ENCODE results near the gene EID2. TPM values are rescaled to one million over a fixed set of nuclear protein-coding genes. Genes with fewer than 3 reads are reported as not detected.
A peak's percentile ranks its signal among the peaks of the same experiment; 100 is the strongest.

The EID2 gene
- total RNA-seq, 1 donor from 2014 or later: 13.5 TPM

GRCh38 chr19:39509233-39509632, 30.7 kb downstream of the EID2 start:
- Histone ChIP-seq H3K4me1 (peaks cover 7% of the 10 kb centered on the region), H3K4me3 (no peak overlapping the region), H3K36me3 (no peaks in the 10 kb centered on the region), H3K27me3 (peaks cover 8% of the 10 kb centered on the region), H3K27ac (no peak overlapping the region), H3K9me3 (no peaks in the 10 kb centered on the region)
- TF ChIP-seq POLR2AphosphoS5 (IDR thresholded peaks at IDR 0.05; ENCODE audit: insufficient read depth in 1 of 2, low read depth in 1 of 2): no peak
- no peak for TF ChIP-seq CTCF (IDR thresholded peaks at IDR 0.05)
- intact Hi-C loops (cut with DNase I): no loop called here
- DNase-seq (ENCODE audit: extremely low spot score in 2 of 2): no peak

DNA sequence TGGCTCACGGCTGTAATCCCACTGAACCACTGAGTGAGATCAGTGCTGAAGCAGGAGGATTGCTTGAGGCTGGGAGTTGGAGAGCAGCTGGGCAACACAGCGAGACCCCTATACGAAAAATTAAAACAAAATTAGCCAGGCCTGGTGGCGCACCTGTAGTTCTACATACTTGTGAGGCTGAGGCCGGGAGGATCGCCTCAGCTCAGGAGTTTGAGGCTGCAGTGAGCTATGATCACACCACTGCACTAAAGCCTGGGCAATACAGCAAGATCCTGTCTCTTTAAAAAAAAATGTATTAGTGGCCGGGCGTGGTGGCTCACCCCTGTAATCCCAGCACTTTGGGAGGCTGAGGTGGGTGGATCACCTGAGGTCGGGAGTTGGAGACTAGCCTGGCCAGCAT, 31.3 kb downstream of the EID2 start:
- H3K36me3 ChIP-seq: no peaks in the 10 kb centered on the region
- intact Hi-C loops (cut with DNase I): no loop called here

GRCh38 chr19:39507715-39508364, 32.1 kb downstream of the EID2 start:
- peaks cover 8% of the 10 kb centered on the region for H3K27me3 ChIP-seq
- H3K4me1 ChIP-seq: peaks cover 10% of the 10 kb centered on the region
- H3K4me3 ChIP-seq: peak overlapping the region in 1 of 2 donors; percentile 35
- no peaks in the 10 kb centered on the region for H3K36me3 ChIP-seq
- H3K27ac ChIP-seq: no peak overlapping the region
- intact Hi-C loops (cut with DNase I): no loop called here
- no peaks in the 10 kb centered on the region for H3K9me3 ChIP-seq
- TF ChIP-seq POLR2A (IDR thresholded peaks at IDR 0.05) (no peak), CTCF (IDR thresholded peaks at IDR 0.05) (no peak), POLR2AphosphoS5 (IDR thresholded peaks at IDR 0.05; ENCODE audit: insufficient read depth in 1 of 2, low read depth in 1 of 2) (no peak)
- DNase-seq (ENCODE audit: extremely low spot score in 2 of 2): no peak

More for the DNA sequence above, 31.3 kb downstream of the EID2 start:
- Histone ChIP-seq H3K4me3 (no peak overlapping the region), H3K27me3 (peaks cover 8% of the 10 kb centered on the region), H3K4me1 (peaks cover 7% of the 10 kb centered on the region), H3K27ac (no peak overlapping the region), H3K9me3 (no peaks in the 10 kb centered on the region)
- DNase-seq (ENCODE audit: extremely low spot score in 2 of 2): no peak
- TF ChIP-seq POLR2AphosphoS5 (IDR thresholded peaks at IDR 0.05; ENCODE audit: insufficient read depth in 1 of 2, low read depth in 1 of 2): no peak
- no peak for TF ChIP-seq POLR2A (IDR thresholded peaks at IDR 0.05)
- no peak for TF ChIP-seq CTCF (IDR thresholded peaks at IDR 0.05)

DNA sequence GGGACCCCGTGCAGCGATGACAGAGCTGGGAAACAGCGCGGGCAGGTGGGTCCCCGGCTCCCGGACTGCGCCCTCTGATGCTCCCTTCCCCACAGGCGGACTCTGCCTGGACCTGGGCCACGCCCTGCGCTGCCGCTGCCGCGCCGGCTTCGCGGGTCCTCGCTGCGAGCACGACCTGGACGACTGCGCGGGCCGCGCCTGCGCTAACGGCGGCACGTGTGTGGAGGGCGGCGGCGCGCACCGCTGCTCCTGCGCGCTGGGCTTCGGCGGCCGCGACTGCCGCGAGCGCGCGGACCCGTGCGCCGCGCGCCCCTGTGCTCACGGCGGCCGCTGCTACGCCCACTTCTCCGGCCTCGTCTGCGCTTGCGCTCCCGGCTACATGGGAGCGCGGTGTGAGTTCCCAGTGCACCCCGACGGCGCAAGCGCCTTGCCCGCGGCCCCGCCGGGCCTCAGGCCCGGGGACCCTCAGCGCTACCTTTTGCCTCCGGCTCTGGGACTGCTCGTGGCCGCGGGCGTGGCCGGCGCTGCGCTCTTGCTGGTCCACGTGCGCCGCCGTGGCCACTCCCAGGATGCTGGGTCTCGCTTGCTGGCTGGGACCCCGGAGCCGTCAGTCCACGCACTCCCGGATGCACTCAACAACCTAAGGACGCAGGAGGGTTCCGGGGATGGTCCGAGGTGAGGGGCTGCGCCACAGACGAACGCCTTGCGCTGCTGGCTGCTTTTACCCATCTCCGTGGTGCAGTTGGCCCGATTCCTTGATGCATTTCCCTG, 32.8 kb downstream of the EID2 start:
- Histone ChIP-seq H3K4me3 (peak overlapping the region; percentile 35 to 40), H3K36me3 (no peaks in the 10 kb centered on the region), H3K9me3 (no peaks in the 10 kb centered on the region), H3K4me1 (peaks cover 14% of the 10 kb centered on the region), H3K27ac (no peak overlapping the region), H3K27me3 (peaks cover 8% of the 10 kb centered on the region)
- DNase-seq (ENCODE audit: extremely low spot score in 2 of 2): no peak
- TF ChIP-seq CTCF (IDR thresholded peaks at IDR 0.05) (no peak), POLR2A (IDR thresholded peaks at IDR 0.05) (no peak), POLR2AphosphoS5 (IDR thresholded peaks at IDR 0.05; ENCODE audit: insufficient read depth in 1 of 2, low read depth in 1 of 2) (no peak)
- intact Hi-C loops (cut with DNase I): no loop called here

DNA sequence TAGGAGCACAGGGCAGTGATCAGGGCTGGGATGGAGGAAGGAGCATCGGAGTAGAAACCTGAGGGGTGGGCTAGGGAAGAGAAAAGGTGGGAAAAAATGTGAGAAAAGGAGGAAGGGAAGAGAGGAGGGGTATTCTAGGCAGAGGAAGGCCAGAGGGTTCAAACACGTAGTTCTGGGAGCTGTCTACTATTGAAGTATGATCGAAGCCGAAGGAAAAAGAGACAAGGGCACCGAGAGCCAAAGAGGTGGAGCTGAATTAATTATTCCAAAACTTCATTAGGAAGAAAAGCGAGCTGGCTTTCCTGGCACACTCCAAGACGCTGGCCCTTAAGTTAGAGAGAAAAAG, 33.4 kb downstream of the EID2 start:
- DNase-seq (ENCODE audit: extremely low spot score in 2 of 2): no peak
- H3K4me1 ChIP-seq: peaks cover 14% of the 10 kb centered on the region
- H3K9me3 ChIP-seq: no peaks in the 10 kb centered on the region
- TF ChIP-seq POLR2AphosphoS5 (IDR thresholded peaks at IDR 0.05; ENCODE audit: insufficient read depth in 1 of 2, low read depth in 1 of 2) (no peak), POLR2A (IDR thresholded peaks at IDR 0.05) (no peak), CTCF (IDR thresholded peaks at IDR 0.05) (no peak)
- intact Hi-C loops (cut with DNase I): no loop called here
- no peak overlapping the region for H3K27ac ChIP-seq
- H3K4me3 ChIP-seq: peak overlapping the region in 1 of 2 donors; percentile 40
- peaks cover 8% of the 10 kb centered on the region for H3K27me3 ChIP-seq
- H3K36me3 ChIP-seq: no peaks in the 10 kb centered on the region

All from vagina (tissue), 2 donors.